Upper lobe of left lung (tissue), 6 donors: Measurements from ENCODE around the gene BBS9. TPM values are rescaled to one million over a fixed set of nuclear protein-coding genes. Genes with fewer than 3 reads are reported as not detected.
A peak's percentile ranks its signal among the peaks of the same experiment; 100 is the strongest.

ENCODE experiments used
- ATAC-seq, 2 donors: fragments of 200-7000 bp; cut with Tn5 transposase; one replicate each; pipeline ENCODE4 v1.9.1; 2022; ENCODE audit warnings: mild to moderate bottlenecking in 2 of 2, moderate library complexity in 2 of 2; ENCODE audit not compliant: low FRiP score in 2 of 2
- DNase-seq, 2 donors: peaks; one replicate each; pipeline ENCODE4 v3.0.0-alpha.2; 2019 to 2020
- H3K27ac ChIP-seq, 4 donors: fragments of 200-600 bp; sonication (generic); one replicate each; pipeline ENCODE4 v1.5.1; 2016 to 2019
- H3K27me3 ChIP-seq, 4 donors: fragments of 200-600 bp; sonication (generic); one replicate each; pipeline ENCODE4 v1.5.1; 2017 to 2019
- H3K36me3 ChIP-seq, 4 donors: fragments of 200-600 bp; sonication (generic); one replicate each; pipeline ENCODE4 v1.5.1; 2016 to 2019
- H3K4me1 ChIP-seq, 4 donors: fragments of 200-600 bp; sonication (generic); one replicate each; pipeline ENCODE4 v1.5.1; 2018 to 2019
- H3K4me3 ChIP-seq, 4 donors: fragments of 200-600 bp; sonication (generic); one replicate each; pipeline ENCODE4 v1.5.1; 2017 to 2019; ENCODE audit warnings: mild to moderate bottlenecking in 2 of 4, moderate library complexity in 1 of 4
- H3K9me3 ChIP-seq, 4 donors: fragments of 200-600 bp; sonication (generic); one replicate each; pipeline ENCODE4 v1.5.1; 2018 to 2019
- CTCF ChIP-seq, 6 experiments: fragments of 450-650 bp in 4 of 6; fragments of 200-600 bp in 2 of 6; sonication (generic) in 2 of 6; IDR thresholded peaks; one replicate each; pipeline ENCODE4 v1.5.1; 2016 to 2019; ENCODE audit warnings: antibody characterized with exemption in 6 of 6
- EP300 ChIP-seq, 4 donors: sonication (generic); formaldehyde crosslinking; IDR thresholded peaks; one replicate each; pipeline ENCODE4 v1.5.1; 2017; ENCODE audit warnings: antibody characterized with exemption in 4 of 4, control low read depth in 2 of 4
- POLR2A ChIP-seq, 4 donors: fragments of 450-650 bp; IDR thresholded peaks; one replicate each; pipeline ENCODE4 v1.5.1; 2016 to 2017; ENCODE audit warnings: antibody characterized with exemption in 4 of 4, mild to moderate bottlenecking in 2 of 4
- POLR2AphosphoS5 ChIP-seq, 2 donors: sonication (generic); formaldehyde crosslinking; IDR thresholded peaks; one replicate each; pipeline ENCODE4 v1.5.1; 2017; ENCODE audit warnings: antibody characterized with exemption in 2 of 2
- WGBS, 2 donors: methylation state at CpG; one replicate each; pipeline ENCODE4 v1.1.5; 2017 to 2018; 5-methylcytosine and 5-hydroxymethylcytosine counted together
- total RNA-seq, 6 donors: library from RNA; depleted of rRNA in 4 of 6; stranded (reverse); fragments of >200 nt in 4 of 6; gene quantifications; one replicate each; pipeline versions ENCODE4 v1.1.0 to v1.2.1, GENCODE V29; 2016 to 2021
- donor health status: DM: no; HTN: no; CAD: no; lungs with moderate emphysema.
- donor health status: DM: no; HTN: yes; CAD: no; lungs with severe emphysema.

BBS9 gene
- total RNA-seq: 10 to 100 TPM; 14.5 to 72.3 (median 20.6) TPM

- peak; percentile 100 for ATAC-seq
- Histone ChIP-seq H3K36me3 (no peaks in the 10 kb centered on the region), H3K27me3 (no peaks in the 10 kb centered on the region), H3K27ac (peak within 1 kb of the TSS; percentile 72 to 87 (median 81)), H3K4me3 (peak within 1 kb of the TSS; percentile 66 to 88 (median 83)), H3K4me1 (peaks cover 6 to 18% (median 9%) of the 10 kb centered on the region in 4 donors), H3K9me3 (no peaks in the 10 kb centered on the region)
- WGBS, 2 donors: 0% methylated on average over 26 to 42 of the region's 57 CpGs
- peak; percentile 95 to 99 for DNase-seq
- peak in 1 of 6 experiments; percentile 6 for TF ChIP-seq CTCF (IDR thresholded peaks at IDR 0.05)
- TF ChIP-seq POLR2AphosphoS5 (IDR thresholded peaks at IDR 0.05): peak in 1 of 2 donors; percentile 29
- peak in 1 of 4 donors; percentile 69 for TF ChIP-seq POLR2A (IDR thresholded peaks at IDR 0.05)
- no peak for TF ChIP-seq EP300 (IDR thresholded peaks at IDR 0.05)
Measured at GRCh38 chr7:33128990-33129805, at the start of gene BBS9. BBS9 (plus strand) TSS chr7:33129564; CDS start chr7:33146253, 16,689 bp downstream.

- no peak overlapping the region for H3K27ac ChIP-seq
- ATAC-seq: no peak
- H3K4me3 ChIP-seq: no peak overlapping the region
- no peak for DNase-seq
- H3K27me3 ChIP-seq: no peaks in the 10 kb centered on the region
- no peak for TF ChIP-seq CTCF (IDR thresholded peaks at IDR 0.05)
- no peak for TF ChIP-seq POLR2A (IDR thresholded peaks at IDR 0.05)
- no peak for TF ChIP-seq EP300 (IDR thresholded peaks at IDR 0.05)
- TF ChIP-seq POLR2AphosphoS5 (IDR thresholded peaks at IDR 0.05): no peak
- 91 to 93% methylated on average over 9 of the region's 9 CpGs for WGBS, 2 donors
- no peaks in the 10 kb centered on the region for H3K4me1 ChIP-seq
- no peaks in the 10 kb centered on the region for H3K36me3 ChIP-seq
- no peaks in the 10 kb centered on the region for H3K9me3 ChIP-seq
Measured at GRCh38 chr7:33079763-33080690, 49.3 kb upstream of the BBS9 start.

GRCh38 chr7:33087356-33087755 lies 42.0 kb upstream of the BBS9 start:
- Histone ChIP-seq H3K9me3 (no peaks in the 10 kb centered on the region), H3K27ac (no peak overlapping the region), H3K4me3 (no peak overlapping the region), H3K36me3 (no peaks in the 10 kb centered on the region), H3K27me3 (no peaks in the 10 kb centered on the region), H3K4me1 (no peaks in the 10 kb centered on the region)
- ATAC-seq: no peak
- no peak for DNase-seq
- no peak for TF ChIP-seq CTCF (IDR thresholded peaks at IDR 0.05)
- TF ChIP-seq EP300 (IDR thresholded peaks at IDR 0.05): no peak
- TF ChIP-seq POLR2AphosphoS5 (IDR thresholded peaks at IDR 0.05): no peak
- TF ChIP-seq POLR2A (IDR thresholded peaks at IDR 0.05): no peak
- 34 to 79% methylated on average over 2 of the region's 2 CpGs for WGBS, 2 donors

- 79 to 86% methylated on average over 2 of the region's 2 CpGs for WGBS, 2 donors
- TF ChIP-seq EP300 (IDR thresholded peaks at IDR 0.05) (no peak), POLR2A (IDR thresholded peaks at IDR 0.05) (no peak), CTCF (IDR thresholded peaks at IDR 0.05) (no peak), POLR2AphosphoS5 (IDR thresholded peaks at IDR 0.05) (no peak)
- Histone ChIP-seq H3K4me1 (no peaks in the 10 kb centered on the region), H3K36me3 (no peaks in the 10 kb centered on the region), H3K4me3 (no peak overlapping the region), H3K27me3 (no peaks in the 10 kb centered on the region), H3K27ac (no peak overlapping the region), H3K9me3 (no peaks in the 10 kb centered on the region)
- no peak for DNase-seq
- ATAC-seq: no peak
Measured at GRCh38 chr7:33087858-33088257, 41.5 kb upstream of the BBS9 start.
